Measurements from ENCODE around the gene HMGCS2.

The HMGCS2 gene

GRCh38 chr1:119729044-119729443, 39.7 kb downstream of the HMGCS2 start:
- H3K27ac ChIP-seq, result no peak overlapping the region
- no peaks in the 10 kb centered on the region for H3K4me1 ChIP-seq
- no peaks in the 10 kb centered on the region for H3K9me3 ChIP-seq
- no peak for TF ChIP-seq CTCF (IDR thresholded peaks at IDR 0.05)
- intact Hi-C loops (cut with DNase I; ENCODE audit: low total_unique reads), result no loop called here
- peaks cover 41 to 78% (median 54%) of the 10 kb centered on the region in 3 donors for H3K36me3 ChIP-seq
- DNase-seq, result no peak
- no peak overlapping the region for H3K4me3 ChIP-seq
- H3K27me3 ChIP-seq, result no peaks in the 10 kb centered on the region

- Histone ChIP-seq H3K27ac (no peak overlapping the region), H3K27me3 (no peaks in the 10 kb centered on the region), H3K9me3 (no peaks in the 10 kb centered on the region), H3K36me3 (peaks cover 49 to 89% (median 64%) of the 10 kb centered on the region in 3 donors), H3K4me3 (no peak overlapping the region), H3K4me1 (no peaks in the 10 kb centered on the region)
- DNase-seq, result no peak
- TF ChIP-seq CTCF (IDR thresholded peaks at IDR 0.05), result no peak
- intact Hi-C loops (cut with DNase I; ENCODE audit: low total_unique reads), result no loop called here
Observed at GRCh38 chr1:119727991-119728390, 40.7 kb downstream of the HMGCS2 start.

GRCh38 chr1:119725626-119726025, 43.1 kb downstream of the HMGCS2 start:
- Histone ChIP-seq H3K27me3 (no peaks in the 10 kb centered on the region), H3K4me3 (no peak overlapping the region), H3K36me3 (peaks cover 55 to 86% (median 61%) of the 10 kb centered on the region in 3 donors), H3K4me1 (no peaks in the 10 kb centered on the region), H3K27ac (no peak overlapping the region), H3K9me3 (no peaks in the 10 kb centered on the region)
- intact Hi-C loops (cut with DNase I; ENCODE audit: low total_unique reads), result no loop called here
- DNase-seq, result no peak
- TF ChIP-seq CTCF (IDR thresholded peaks at IDR 0.05), result no peak

- no peaks in the 10 kb centered on the region for H3K27me3 ChIP-seq
- DNase-seq, result no peak
- H3K27ac ChIP-seq, result no peak overlapping the region
- TF ChIP-seq CTCF (IDR thresholded peaks at IDR 0.05), result no peak
- no peaks in the 10 kb centered on the region for H3K4me1 ChIP-seq
- intact Hi-C loops (cut with DNase I; ENCODE audit: low total_unique reads), result no loop called here
- H3K4me3 ChIP-seq, result no peak overlapping the region
- peaks cover 46 to 78% (median 51%) of the 10 kb centered on the region in 3 donors for H3K36me3 ChIP-seq
- no peaks in the 10 kb centered on the region for H3K9me3 ChIP-seq
Observed at GRCh38 chr1:119724611-119725218, 44.0 kb downstream of the HMGCS2 start.

- H3K9me3 ChIP-seq, result no peaks in the 10 kb centered on the region
- DNase-seq, result no peak
Observed at GRCh38 chr1:119721896-119722295, 46.8 kb downstream of the HMGCS2 start.

More at GRCh38 chr1:119721896-119722295, 46.8 kb downstream of the HMGCS2 start:
- no peak for TF ChIP-seq CTCF (IDR thresholded peaks at IDR 0.05)
- Histone ChIP-seq H3K27me3 (no peaks in the 10 kb centered on the region), H3K4me3 (no peak overlapping the region), H3K36me3 (peaks cover 37 to 58% (median 37%) of the 10 kb centered on the region in 3 donors), H3K27ac (no peak overlapping the region), H3K4me1 (no peaks in the 10 kb centered on the region)
- intact Hi-C loops (cut with DNase I; ENCODE audit: low total_unique reads), result no loop called here
